Mesodermal cell (in vitro differentiated cells): ENCODE measurements around the gene RPUSD1.

Experiments
- H3K27ac ChIP-seq: 2 replicates; pipeline ENCODE4 v1.7.0; 2013; ENCODE audit warnings: mild to moderate bottlenecking, low read depth, low read length, moderate library complexity; ENCODE audit not compliant: severe bottlenecking
- H3K36me3 ChIP-seq: 2 replicates; pipeline ENCODE4 v1.7.1; 2013; ENCODE audit warnings: mild to moderate bottlenecking, low read length, moderate library complexity; ENCODE audit not compliant: control insufficient read depth, insufficient read depth
- H3K4me1 ChIP-seq: one replicate; pipeline ENCODE4 v1.7.1; 2013; ENCODE audit warnings: mild to moderate bottlenecking, low read length; ENCODE audit not compliant: insufficient read depth, control insufficient read depth, poor library complexity, severe bottlenecking
- H3K4me3 ChIP-seq: 2 replicates; pipeline ENCODE4 v1.7.0; 2013; ENCODE audit warnings: low read length, control low read depth, mild to moderate bottlenecking; ENCODE audit not compliant: insufficient read depth, poor library complexity, severe bottlenecking; ENCODE audit errors: extremely low read depth
- H3K9me3 ChIP-seq: 2 replicates; pipeline ENCODE4 v1.7.1; 2013; ENCODE audit warnings: mild to moderate bottlenecking, low read length, moderate library complexity; ENCODE audit not compliant: control insufficient read depth
- WGBS, 2 experiments: methylation state at CpG; one replicate each; pipeline ENCODE4 v1.1.5; 2013; ENCODE audit warnings: missing lambda C conversion rate in 2 of 2; ENCODE audit not compliant: insufficient coverage in 2 of 2; 5-methylcytosine and 5-hydroxymethylcytosine counted together

RPUSD1 gene

GRCh38 chr16:803754-804080 is 15.5 kb upstream of the RPUSD1 start:
- Histone ChIP-seq H3K4me1 (no peaks in the 10 kb centered on the region), H3K27ac (no peak overlapping the region), H3K36me3 (no peaks in the 10 kb centered on the region), H3K9me3 (no peaks in the 10 kb centered on the region), H3K4me3 (no peak overlapping the region)
- 80 to 88% methylated on average over 4 to 6 of the region's 8 CpGs for WGBS, 2 experiments

- 81 to 84% methylated on average over 30 to 31 of the region's 33 CpGs for WGBS, 2 experiments
- no peak overlapping the region for H3K27ac ChIP-seq
- H3K36me3 ChIP-seq, result no peaks in the 10 kb centered on the region
- H3K4me1 ChIP-seq, result no peaks in the 10 kb centered on the region
- H3K4me3 ChIP-seq, result no peak overlapping the region
- H3K9me3 ChIP-seq, result no peaks in the 10 kb centered on the region
These were observed 15.0 kb upstream of the RPUSD1 start for GRCh38 chr16:802914-803753.

- no peak overlapping the region for H3K4me3 ChIP-seq
- no peak overlapping the region for H3K27ac ChIP-seq
- H3K36me3 ChIP-seq, result peaks cover under 1% of the 10 kb centered on the region
- WGBS, 2 experiments, result 83 to 90% methylated on average over 7 of the region's 7 CpGs
- H3K9me3 ChIP-seq, result no peaks in the 10 kb centered on the region
- no peaks in the 10 kb centered on the region for H3K4me1 ChIP-seq
These were observed 14.3 kb upstream of the RPUSD1 start for GRCh38 chr16:802461-802860.

- 68 to 72% methylated on average over 15 to 19 of the region's 22 CpGs for WGBS, 2 experiments
- H3K27ac ChIP-seq, result no peak overlapping the region
- no peak overlapping the region for H3K4me3 ChIP-seq
- no peaks in the 10 kb centered on the region for H3K9me3 ChIP-seq
- no peaks in the 10 kb centered on the region for H3K4me1 ChIP-seq
- peaks cover 7% of the 10 kb centered on the region for H3K36me3 ChIP-seq
These were observed 13.6 kb upstream of the RPUSD1 start for GRCh38 chr16:801584-802363.

GRCh38 chr16:800834-801511 is 12.8 kb upstream of the RPUSD1 start:
- no peak overlapping the region for H3K4me3 ChIP-seq
- no peak overlapping the region for H3K27ac ChIP-seq
- 28 to 33% methylated on average over 12 to 16 of the region's 17 CpGs for WGBS, 2 experiments
- H3K9me3 ChIP-seq, result no peaks in the 10 kb centered on the region
- H3K4me1 ChIP-seq, result no peaks in the 10 kb centered on the region
- H3K36me3 ChIP-seq, result peaks cover 14% of the 10 kb centered on the region

- WGBS, 2 experiments, result 7 to 11% methylated on average over 40 of the region's 57 CpGs
- no peak within 1 kb of the TSS for H3K27ac ChIP-seq
- H3K4me3 ChIP-seq, result no peak within 1 kb of the TSS
These were observed 12.0 kb upstream of the RPUSD1 start, which contains the start of gene GNG13 for GRCh38 chr16:799948-800833. GNG13 (minus strand) TSS chr16:800734; CDS start chr16:799077, 1,657 bp downstream.

GRCh38 chr16:799111-799947 is 11.1 kb upstream of the RPUSD1 start:
- 90 to 93% methylated on average over 13 to 14 of the region's 22 CpGs for WGBS, 2 experiments

More at GRCh38 chr16:799948-800833, 12.0 kb upstream of the RPUSD1 start, which contains the start of gene GNG13:
- Histone ChIP-seq H3K9me3 (no peaks in the 10 kb centered on the region), H3K4me1 (no peaks in the 10 kb centered on the region), H3K36me3 (peaks cover 14% of the 10 kb centered on the region)

GRCh38 chr16:798666-799065 is 10.5 kb upstream of the RPUSD1 start:
- Histone ChIP-seq H3K27ac (no peak overlapping the region), H3K4me1 (no peaks in the 10 kb centered on the region), H3K9me3 (no peaks in the 10 kb centered on the region), H3K36me3 (peaks cover 17% of the 10 kb centered on the region), H3K4me3 (no peak overlapping the region)
- 93 to 96% methylated on average over 19 of the region's 19 CpGs for WGBS, 2 experiments

More at GRCh38 chr16:799111-799947, 11.1 kb upstream of the RPUSD1 start:
- Histone ChIP-seq H3K27ac (no peak overlapping the region), H3K4me1 (no peaks in the 10 kb centered on the region), H3K36me3 (peaks cover 14% of the 10 kb centered on the region), H3K9me3 (no peaks in the 10 kb centered on the region), H3K4me3 (no peak overlapping the region)

- H3K4me1 ChIP-seq, result no peaks in the 10 kb centered on the region
- peaks cover 24% of the 10 kb centered on the region for H3K36me3 ChIP-seq
- no peaks in the 10 kb centered on the region for H3K9me3 ChIP-seq
- H3K4me3 ChIP-seq, result no peak overlapping the region
- H3K27ac ChIP-seq, result no peak overlapping the region
- WGBS, 2 experiments, result 98 to 100% methylated on average over 16 to 17 of the region's 22 CpGs
These were observed 9.5 kb upstream of the RPUSD1 start for GRCh38 chr16:797686-798085.
